Epithelial cell of proximal tubule (primary cell): ENCODE measurements around the gene CIROP. TPM values are rescaled to one million over a fixed set of nuclear protein-coding genes. Genes with fewer than 3 reads are reported as not detected.

Experiments
- DNase-seq: peaks from one replicate; pipeline ENCODE4 v3.0.0-alpha.2; 2011; ENCODE audit warnings: low read depth
- H3K4me3 ChIP-seq: 2 replicates; pipeline ENCODE4 v1.5.1; 2011; ENCODE audit warnings: low read depth, mild to moderate bottlenecking, low read length
- total RNA-seq: library from RNA; depleted of rRNA; stranded (reverse); fragments of >200 nt; gene quantifications from 2 replicates; pipeline ENCODE4 v1.2.3, GENCODE V29; 2015
- TF ChIP-seq, protein P1 (sequence below): conservative IDR thresholded peaks from 2 replicates; pipeline ENCODE4 v1.5.1; 2012; ENCODE audit warnings: low read depth, mild to moderate bottlenecking, low read length

CIROP gene
- total RNA-seq, 1 donor from 2014 or later = not detected

DNA sequence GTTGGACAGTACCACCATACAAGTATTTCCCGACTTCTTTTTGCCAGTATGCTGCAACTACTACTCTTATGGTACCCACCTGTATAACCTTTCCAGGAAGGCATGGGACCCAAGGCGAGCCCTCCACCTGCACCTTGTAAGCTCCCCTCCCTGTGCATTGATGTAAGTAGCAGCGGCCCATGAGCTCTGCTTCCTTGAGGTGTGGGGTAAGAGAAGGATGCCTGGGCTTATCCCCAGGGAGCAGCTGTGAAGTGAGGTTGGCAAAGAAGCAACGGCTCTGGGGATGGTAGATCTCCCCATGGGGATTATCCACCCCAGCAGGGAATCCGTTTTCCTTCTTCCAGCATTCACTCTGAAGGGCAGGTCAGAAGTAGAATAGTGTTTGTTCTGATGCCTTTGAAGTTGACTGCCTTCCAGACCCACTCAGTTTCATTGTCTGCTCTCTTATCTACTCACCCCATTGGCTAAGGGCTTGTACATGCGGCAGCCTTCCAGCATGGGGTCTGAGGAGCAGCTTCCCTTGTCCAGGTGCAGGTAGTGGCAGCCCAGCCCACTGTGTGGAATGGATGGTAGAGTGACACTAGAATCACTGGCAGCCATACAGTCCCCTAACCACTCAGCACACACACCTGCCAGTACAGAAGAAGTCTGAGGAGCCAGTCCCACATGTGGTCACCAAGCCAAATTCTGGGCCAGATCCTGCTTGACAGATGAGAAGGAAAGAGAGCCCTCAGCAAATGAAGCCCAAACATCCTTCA, 3.4 kb downstream of the CIROP start:
- H3K4me3 ChIP-seq = no peak overlapping the region
- TF ChIP-seq, protein P1, sequence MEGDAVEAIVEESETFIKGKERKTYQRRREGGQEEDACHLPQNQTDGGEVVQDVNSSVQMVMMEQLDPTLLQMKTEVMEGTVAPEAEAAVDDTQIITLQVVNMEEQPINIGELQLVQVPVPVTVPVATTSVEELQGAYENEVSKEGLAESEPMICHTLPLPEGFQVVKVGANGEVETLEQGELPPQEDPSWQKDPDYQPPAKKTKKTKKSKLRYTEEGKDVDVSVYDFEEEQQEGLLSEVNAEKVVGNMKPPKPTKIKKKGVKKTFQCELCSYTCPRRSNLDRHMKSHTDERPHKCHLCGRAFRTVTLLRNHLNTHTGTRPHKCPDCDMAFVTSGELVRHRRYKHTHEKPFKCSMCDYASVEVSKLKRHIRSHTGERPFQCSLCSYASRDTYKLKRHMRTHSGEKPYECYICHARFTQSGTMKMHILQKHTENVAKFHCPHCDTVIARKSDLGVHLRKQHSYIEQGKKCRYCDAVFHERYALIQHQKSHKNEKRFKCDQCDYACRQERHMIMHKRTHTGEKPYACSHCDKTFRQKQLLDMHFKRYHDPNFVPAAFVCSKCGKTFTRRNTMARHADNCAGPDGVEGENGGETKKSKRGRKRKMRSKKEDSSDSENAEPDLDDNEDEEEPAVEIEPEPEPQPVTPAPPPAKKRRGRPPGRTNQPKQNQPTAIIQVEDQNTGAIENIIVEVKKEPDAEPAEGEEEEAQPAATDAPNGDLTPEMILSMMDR = no peak
- no peak for DNase-seq

DNA sequence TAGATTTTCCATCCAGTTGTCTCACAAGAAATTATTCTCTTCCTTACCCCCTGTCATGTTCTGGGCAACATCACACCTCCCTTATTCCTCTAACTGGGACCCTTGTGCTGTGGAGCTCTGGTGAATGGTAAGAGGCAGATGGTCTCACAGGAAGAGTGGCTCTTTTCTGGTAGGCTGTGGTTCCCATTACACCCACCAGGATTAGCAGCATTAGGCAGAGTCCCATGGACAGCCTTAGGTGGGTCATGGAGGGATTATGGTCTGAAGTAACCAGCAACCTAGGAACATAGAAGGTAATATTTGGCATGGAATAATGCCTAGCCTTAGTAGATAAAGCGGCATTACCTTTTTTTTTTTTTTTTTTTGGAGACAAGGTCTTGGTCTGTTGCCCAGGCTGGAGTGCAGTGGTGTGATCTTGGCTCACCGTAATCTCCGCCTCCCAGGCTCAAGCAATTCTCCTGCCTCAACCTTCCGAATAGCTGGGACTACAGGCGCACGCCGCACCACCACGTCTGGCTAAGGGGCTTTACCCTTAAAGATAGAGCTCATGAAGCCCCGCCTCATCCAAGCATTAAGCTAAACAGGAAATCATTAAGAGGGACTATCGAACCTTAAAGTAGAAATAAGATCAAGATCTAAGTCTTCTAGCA, 5.5 kb downstream of the CIROP start:
- TF ChIP-seq, protein P1 = no peak
- no peak for DNase-seq
- no peak overlapping the region for H3K4me3 ChIP-seq

DNA sequence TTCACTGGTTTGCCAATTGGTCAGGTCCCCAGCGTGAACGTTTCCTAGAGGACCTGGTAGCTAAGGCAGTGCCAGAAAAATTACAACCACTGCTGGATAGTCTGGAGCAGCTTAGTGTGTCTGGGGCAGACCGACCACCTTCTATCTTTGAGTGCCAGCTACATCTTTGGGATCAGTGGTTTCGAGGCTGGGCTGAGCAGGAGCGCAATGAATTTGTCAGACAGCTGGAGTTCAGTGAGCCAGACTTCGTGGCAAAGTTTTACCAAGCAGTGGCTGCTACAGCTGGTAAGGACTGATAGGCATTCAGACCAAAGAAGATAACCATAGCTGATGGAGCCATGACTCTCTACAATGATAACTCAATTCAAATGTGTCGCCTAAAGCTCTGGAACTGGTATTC, 7.0 kb downstream of the CIROP start:
- no peak overlapping the region for H3K4me3 ChIP-seq
- no peak for DNase-seq
- TF ChIP-seq, protein P1 = no peak

DNA sequence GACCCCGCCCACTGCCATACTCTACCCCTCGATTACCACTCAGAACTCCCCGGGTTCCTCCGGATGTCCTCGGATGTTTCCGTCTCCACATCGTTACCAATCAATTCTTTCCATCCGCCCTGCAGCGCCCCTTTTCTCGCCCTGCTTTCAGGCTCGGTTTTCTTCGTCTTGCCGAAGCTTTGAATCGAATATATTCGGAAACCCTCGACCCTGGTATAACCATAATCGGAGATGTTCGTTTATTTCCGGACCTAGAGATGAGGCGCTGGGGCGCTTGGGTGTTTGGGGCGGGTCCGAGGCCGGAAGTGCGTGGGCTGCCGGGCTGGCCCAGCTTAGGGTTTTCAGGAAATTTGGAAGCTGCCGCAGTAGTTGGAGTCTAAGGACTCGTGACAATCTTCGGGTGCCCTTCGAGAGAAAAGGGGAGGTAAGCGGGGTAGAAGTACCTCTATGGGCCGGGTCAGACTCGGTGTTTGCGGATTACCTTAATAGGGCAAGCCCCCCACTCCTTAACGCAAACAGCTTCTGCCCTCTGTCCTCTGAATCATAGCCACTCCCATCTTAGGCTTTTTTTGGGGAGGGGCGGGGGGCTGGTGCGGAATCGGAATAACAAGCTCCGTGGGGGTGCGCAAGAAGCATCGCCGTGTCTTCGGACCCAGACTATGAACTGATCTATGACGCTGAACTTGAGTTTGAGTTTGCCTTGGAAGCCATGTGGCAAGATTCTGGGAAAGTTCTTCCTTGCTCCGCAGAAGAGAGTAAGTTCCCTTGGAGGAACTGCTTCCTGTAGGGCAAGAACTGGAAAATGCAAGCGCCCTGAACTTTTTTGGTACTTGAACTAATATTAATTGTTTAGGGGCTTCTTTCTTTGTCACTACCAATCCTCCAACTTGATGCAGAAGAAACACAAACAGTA, 9.3 kb downstream of the CIROP start, which contains the start of gene C14orf119:
C14orf119 (plus strand) TSS at position 310 of the 913 bp plus-strand sequence. CDS start 2,154 bp downstream, outside the sequence.
- TF ChIP-seq, protein P1 = no peak
- H3K4me3 ChIP-seq = peak within 1 kb of the TSS; percentile 74
- DNase-seq = peak; percentile 98

DNA sequence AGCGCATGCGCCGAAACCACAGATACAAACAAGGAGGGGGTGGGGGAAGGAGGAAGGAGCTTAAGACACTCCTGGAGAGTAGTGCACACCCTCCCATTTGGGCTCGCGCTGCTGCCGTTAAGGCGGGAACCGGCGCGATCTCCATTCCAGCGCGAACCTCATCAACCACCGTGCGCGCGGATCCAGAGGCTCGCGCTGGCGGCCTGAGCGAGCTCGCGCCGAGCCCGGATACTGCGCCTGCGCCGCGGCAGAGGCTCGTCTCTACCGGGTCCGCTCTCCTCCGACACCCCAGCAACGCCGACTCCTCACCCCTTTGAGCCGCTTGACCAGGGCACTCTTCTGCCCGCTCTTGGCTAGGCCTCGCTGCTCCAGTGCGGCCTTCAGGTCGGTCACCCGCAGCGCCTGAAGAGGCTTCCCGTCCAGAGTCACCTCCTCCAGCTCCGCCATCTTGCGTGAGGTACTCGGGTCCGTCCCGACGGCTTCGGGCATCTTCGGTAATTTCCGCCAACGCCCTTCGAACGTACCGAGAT, 10.1 kb downstream of the CIROP start, which contains the start of gene ACIN1:
ACIN1 (minus strand) TSS at position 471 of the 530 bp plus-strand sequence; CDS start at position 447, 24 bp downstream.
- DNase-seq = no peak

More for the DNA sequence above, 10.1 kb downstream of the CIROP start, which contains the start of gene ACIN1:
- H3K4me3 ChIP-seq = peak within 1 kb of the TSS; percentile 74
- TF ChIP-seq, protein P1 = no peak
